Mesendoderm (in vitro differentiated cells): ENCODE results near the gene LDLRAD4.

Source experiments
- DNase-seq: peaks from one replicate; pipeline ENCODE4 v3.0.0; 2013
- H2AK5ac ChIP-seq: 2 replicates; pipeline ENCODE4 v1.6.1; 2013; ENCODE audit warnings: low read length, inconsistent platforms
- H2BK120ac ChIP-seq: 2 replicates; pipeline ENCODE4 v1.6.1; 2013; ENCODE audit warnings: low read depth, mild to moderate bottlenecking, low read length, moderate library complexity, mixed read lengths
- H2BK15ac ChIP-seq: replicated peaks from 2 replicates; pipeline ENCODE4 v1.6.1; 2013; ENCODE audit warnings: low read depth, mild to moderate bottlenecking, moderate library complexity
- H2BK5ac ChIP-seq: 2 replicates; pipeline ENCODE4 v1.6.1; 2013; ENCODE audit warnings: low read length, inconsistent platforms
- H3K18ac ChIP-seq: 2 replicates; pipeline ENCODE4 v1.6.1; 2013; ENCODE audit warnings: mild to moderate bottlenecking, low read length, mixed read lengths
- H3K23ac ChIP-seq: one replicate; pipeline ENCODE4 v1.6.1; 2013; ENCODE audit warnings: low read length
- H3K27ac ChIP-seq: 2 replicates; pipeline ENCODE4 v1.5.1; 2013; ENCODE audit warnings: low read depth, mild to moderate bottlenecking, inconsistent platforms, low read length, moderate library complexity
- H3K27me3 ChIP-seq: 2 replicates; pipeline ENCODE4 v1.6.1; 2013; ENCODE audit warnings: low read length, control low read depth, mild to moderate bottlenecking, inconsistent platforms; ENCODE audit not compliant: insufficient read depth, poor library complexity
- H3K36me3 ChIP-seq: 2 replicates; pipeline ENCODE4 v1.6.1; 2013; ENCODE audit warnings: low read length, inconsistent platforms; ENCODE audit not compliant: control insufficient read depth, insufficient read depth
- H3K4ac ChIP-seq: one replicate; pipeline ENCODE4 v1.6.1; 2013; ENCODE audit warnings: low read depth, mild to moderate bottlenecking, low read length, moderate library complexity
- H3K4me1 ChIP-seq: 2 replicates; pipeline ENCODE4 v1.6.1; 2013; ENCODE audit warnings: low read depth, low read length, inconsistent platforms; ENCODE audit not compliant: control insufficient read depth
- H3K4me2 ChIP-seq: 2 replicates; pipeline ENCODE4 v1.6.1; 2013; ENCODE audit warnings: low read length
- H3K4me3 ChIP-seq: 2 replicates; pipeline ENCODE4 v1.5.1; 2013; ENCODE audit warnings: mild to moderate bottlenecking, low read length
- H3K56ac ChIP-seq: one replicate; pipeline ENCODE4 v1.6.1; 2013; ENCODE audit warnings: low read length
- H3K79me1 ChIP-seq: 2 replicates; pipeline ENCODE4 v1.6.1; 2013; ENCODE audit warnings: low read length, inconsistent platforms
- H3K79me2 ChIP-seq: 2 replicates; pipeline ENCODE4 v1.6.1; 2013; ENCODE audit warnings: mild to moderate bottlenecking, low read length; ENCODE audit not compliant: control insufficient read depth, insufficient read depth
- H3K9ac ChIP-seq: 2 replicates; pipeline ENCODE4 v1.6.1; 2013; ENCODE audit warnings: low read length, inconsistent platforms
- H4K5ac ChIP-seq: one replicate; pipeline ENCODE4 v1.6.1; 2013; ENCODE audit warnings: low read length
- H4K8ac ChIP-seq: one replicate; pipeline ENCODE4 v1.6.1; 2013; ENCODE audit warnings: low read depth, mild to moderate bottlenecking, control low read depth, low read length, moderate library complexity
- WGBS: extraction: QIAGEN DNeasy Blood & Tissue Kit; methylation state at CpG from one replicate; pipeline ENCODE4 v1.1.7; 2013; ENCODE audit warnings: low lambda C conversion rate, missing lambda C conversion rate; ENCODE audit not compliant: insufficient coverage; ENCODE audit errors: extremely low coverage; 5-methylcytosine and 5-hydroxymethylcytosine counted together

Gene LDLRAD4

DNA sequence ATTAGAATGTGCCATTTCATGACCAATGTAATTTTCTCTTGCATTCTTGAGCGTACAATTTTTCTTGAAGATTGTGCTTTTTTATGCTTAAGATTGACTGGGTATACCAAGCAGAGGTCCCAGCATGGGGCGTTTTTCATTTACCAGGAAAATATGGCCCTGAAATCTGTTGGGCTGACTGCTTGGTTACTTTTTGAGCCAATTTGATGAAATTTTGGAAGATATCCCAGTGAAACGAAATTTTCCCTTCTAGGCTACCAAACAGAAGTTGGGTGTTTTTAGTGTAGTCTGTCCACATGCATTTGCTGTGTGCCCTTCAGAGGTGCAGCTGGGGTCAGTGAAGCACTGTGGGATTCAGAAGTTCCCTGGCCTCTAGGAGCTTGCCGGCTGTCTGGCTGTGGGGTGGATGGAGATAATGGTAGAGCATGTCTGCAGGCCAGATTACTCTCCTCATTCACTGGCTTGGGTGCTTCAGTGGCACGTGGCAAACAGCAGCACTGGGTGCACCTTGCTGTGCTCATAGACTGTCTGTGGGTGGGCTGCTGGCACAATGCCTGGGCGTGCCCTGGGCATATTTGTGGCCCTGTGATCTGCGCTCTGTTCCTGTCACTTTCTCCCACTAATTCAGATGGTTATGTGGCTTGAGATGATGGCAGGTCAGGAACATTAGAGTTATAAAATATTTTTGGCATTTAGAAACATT lies 73.3 kb downstream of the LDLRAD4 start:
- H2AK5ac ChIP-seq = no peak overlapping the region
- H3K27me3 ChIP-seq = no peaks in the 10 kb centered on the region
- H3K18ac ChIP-seq = no peak overlapping the region
- WGBS = no CpG with 5 or more reads among the region's 7 CpGs
- H4K5ac ChIP-seq = no peak overlapping the region
- no peak for DNase-seq
- H3K4me3 ChIP-seq = no peak overlapping the region
- H3K27ac ChIP-seq = no peak overlapping the region
- no peaks in the 10 kb centered on the region for H3K36me3 ChIP-seq
- H2BK15ac ChIP-seq = no peak overlapping the region
- H4K8ac ChIP-seq = no peak overlapping the region
- no peak overlapping the region for H3K56ac ChIP-seq
- H3K23ac ChIP-seq = no peak overlapping the region
- H3K9ac ChIP-seq = no peak overlapping the region
- no peaks in the 10 kb centered on the region for H3K79me1 ChIP-seq
- no peaks in the 10 kb centered on the region for H3K4me1 ChIP-seq
- no peaks in the 10 kb centered on the region for H3K79me2 ChIP-seq
- H2BK120ac ChIP-seq = no peak overlapping the region
- H3K4me2 ChIP-seq = no peak overlapping the region
- H2BK5ac ChIP-seq = no peak overlapping the region
- H3K4ac ChIP-seq = no peak overlapping the region

DNA sequence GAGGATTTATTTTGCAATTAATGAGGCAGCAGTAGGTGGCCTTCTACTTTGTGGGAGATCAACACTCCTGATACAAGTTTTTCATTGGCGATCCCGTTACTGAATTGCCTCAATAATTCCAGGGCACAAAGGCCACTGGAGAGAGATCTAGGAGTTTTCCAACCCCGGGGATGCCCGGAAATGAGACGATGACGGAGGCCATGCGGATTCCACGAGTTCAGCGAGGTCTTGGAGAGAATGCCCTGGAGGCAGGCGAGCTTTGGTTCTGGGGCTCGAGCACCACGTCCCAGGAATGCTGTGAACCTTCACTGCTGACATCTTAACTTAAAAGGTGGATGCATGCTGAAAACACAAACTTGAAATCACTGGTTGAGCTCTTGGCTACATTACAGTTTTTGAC lies 74.2 kb downstream of the LDLRAD4 start:
- no peak overlapping the region for H3K56ac ChIP-seq
- H2BK5ac ChIP-seq = no peak overlapping the region
- no peak overlapping the region for H3K18ac ChIP-seq
- DNase-seq = peak; percentile 54
- H2BK15ac ChIP-seq = no peak overlapping the region
- H3K9ac ChIP-seq = no peak overlapping the region
- H3K79me2 ChIP-seq = no peaks in the 10 kb centered on the region
- H3K4me2 ChIP-seq = no peak overlapping the region
- H3K79me1 ChIP-seq = no peaks in the 10 kb centered on the region
- H3K27ac ChIP-seq = no peak overlapping the region
- H3K23ac ChIP-seq = no peak overlapping the region
- no peak overlapping the region for H3K4me3 ChIP-seq
- no CpG with 5 or more reads among the region's 12 CpGs for WGBS
- no peak overlapping the region for H4K8ac ChIP-seq
- H3K4ac ChIP-seq = no peak overlapping the region
- H3K4me1 ChIP-seq = no peaks in the 10 kb centered on the region
- no peaks in the 10 kb centered on the region for H3K36me3 ChIP-seq
- H2AK5ac ChIP-seq = no peak overlapping the region
- H4K5ac ChIP-seq = no peak overlapping the region
- H2BK120ac ChIP-seq = no peak overlapping the region
- no peaks in the 10 kb centered on the region for H3K27me3 ChIP-seq

DNA sequence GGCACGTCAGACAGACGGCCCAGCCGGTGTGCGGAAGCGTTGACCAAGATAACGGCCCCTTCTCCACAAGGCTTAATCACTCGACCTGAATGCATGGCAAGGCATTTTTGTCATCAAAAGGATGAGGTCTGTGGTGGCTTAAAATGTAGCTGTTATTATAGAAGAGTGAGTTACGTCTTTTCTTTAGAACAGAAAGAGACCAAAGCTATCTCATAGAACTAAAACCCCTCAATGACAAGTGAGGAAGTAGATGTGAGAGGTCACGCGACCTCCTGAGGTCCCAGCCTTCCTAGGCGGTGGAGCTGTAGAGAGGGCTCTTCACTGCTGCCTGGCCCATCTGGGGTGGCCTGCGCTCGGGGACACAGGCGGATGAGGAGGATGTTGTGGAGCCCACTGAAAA lies 75.7 kb downstream of the LDLRAD4 start:
- Histone ChIP-seq H2BK120ac (no peak overlapping the region), H3K79me1 (no peaks in the 10 kb centered on the region), H3K36me3 (no peaks in the 10 kb centered on the region), H3K27me3 (no peaks in the 10 kb centered on the region), H3K23ac (no peak overlapping the region), H3K4me1 (no peaks in the 10 kb centered on the region), H2BK15ac (no peak overlapping the region), H3K4ac (no peak overlapping the region), H3K27ac (no peak overlapping the region), H3K56ac (no peak overlapping the region), H3K79me2 (no peaks in the 10 kb centered on the region), H3K18ac (no peak overlapping the region), H4K5ac (no peak overlapping the region), H3K4me3 (no peak overlapping the region), H3K4me2 (no peak overlapping the region), H4K8ac (no peak overlapping the region), H2BK5ac (no peak overlapping the region), H2AK5ac (no peak overlapping the region), H3K9ac (no peak overlapping the region)
- WGBS = no CpG with 5 or more reads among the region's 14 CpGs
- DNase-seq = no peak

DNA sequence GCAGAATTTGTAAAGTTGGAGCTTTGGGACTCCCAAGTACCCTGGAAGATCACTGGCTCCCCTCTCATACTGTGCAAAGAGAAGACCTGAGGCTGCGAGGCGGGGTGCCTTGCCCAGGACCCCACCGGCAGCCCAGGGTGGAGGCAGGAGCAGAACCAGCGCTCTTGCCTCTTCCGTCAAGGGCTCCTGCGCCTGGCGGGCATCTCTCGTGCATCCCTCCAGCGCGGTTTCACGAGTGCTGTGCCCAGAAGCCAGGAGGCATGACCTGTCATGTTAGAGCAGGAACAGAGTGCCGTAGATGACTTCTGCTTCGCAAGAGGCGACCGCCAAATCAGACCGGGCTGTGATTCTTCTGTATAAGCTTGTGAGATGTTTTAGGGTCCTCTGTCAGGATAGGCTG lies 77.3 kb downstream of the LDLRAD4 start:
- H4K8ac ChIP-seq = no peak overlapping the region
- no peak for DNase-seq
- no peak overlapping the region for H3K27ac ChIP-seq
- no peak overlapping the region for H3K4me3 ChIP-seq
- H4K5ac ChIP-seq = no peak overlapping the region
- no peak overlapping the region for H3K4me2 ChIP-seq
- H3K27me3 ChIP-seq = no peaks in the 10 kb centered on the region
- H3K36me3 ChIP-seq = no peaks in the 10 kb centered on the region
- no peak overlapping the region for H3K18ac ChIP-seq
- H3K79me2 ChIP-seq = no peaks in the 10 kb centered on the region
- H2BK120ac ChIP-seq = no peak overlapping the region
- no peak overlapping the region for H2AK5ac ChIP-seq
- H3K79me1 ChIP-seq = no peaks in the 10 kb centered on the region
- H3K23ac ChIP-seq = no peak overlapping the region
- H2BK5ac ChIP-seq = no peak overlapping the region
- H3K9ac ChIP-seq = no peak overlapping the region
- H3K56ac ChIP-seq = no peak overlapping the region
- no peak overlapping the region for H2BK15ac ChIP-seq
- WGBS = no CpG with 5 or more reads among the region's 16 CpGs
- H3K4me1 ChIP-seq = no peaks in the 10 kb centered on the region
- no peak overlapping the region for H3K4ac ChIP-seq

- no peak overlapping the region for H2BK15ac ChIP-seq
- no peak overlapping the region for H3K4ac ChIP-seq
- no peak overlapping the region for H3K4me2 ChIP-seq
- H3K27me3 ChIP-seq = no peaks in the 10 kb centered on the region
- H2AK5ac ChIP-seq = no peak overlapping the region
- no peak overlapping the region for H3K23ac ChIP-seq
- H3K9ac ChIP-seq = no peak overlapping the region
- H3K4me3 ChIP-seq = no peak overlapping the region
- H2BK5ac ChIP-seq = no peak overlapping the region
- H2BK120ac ChIP-seq = no peak overlapping the region
- no peaks in the 10 kb centered on the region for H3K36me3 ChIP-seq
- H4K8ac ChIP-seq = no peak overlapping the region
- H3K79me1 ChIP-seq = no peaks in the 10 kb centered on the region
- H3K4me1 ChIP-seq = no peaks in the 10 kb centered on the region
- H3K18ac ChIP-seq = no peak overlapping the region
- WGBS = no CpG with 5 or more reads among the region's 15 CpGs
- no peaks in the 10 kb centered on the region for H3K79me2 ChIP-seq
- H3K27ac ChIP-seq = no peak overlapping the region
- H4K5ac ChIP-seq = no peak overlapping the region
- no peak overlapping the region for H3K56ac ChIP-seq
- no peak for DNase-seq
These were observed 78.5 kb downstream of the LDLRAD4 start for GRCh38 chr18:13296867-13297574.
